Measurements from ENCODE around the gene ZNF182. TPM values are rescaled to one million over a fixed set of nuclear protein-coding genes. Genes with fewer than 3 reads are reported as not detected.
"Not testable (repeated sequence)": the region's sequence is repeated elsewhere in the genome, so short reads cannot be mapped to it uniquely, and the experiment has no call there.

ZNF182 gene
- total RNA-seq, 4 donors from 2014 or later, result 0.80 to 3.2 (median 1.4) TPM

DNA sequence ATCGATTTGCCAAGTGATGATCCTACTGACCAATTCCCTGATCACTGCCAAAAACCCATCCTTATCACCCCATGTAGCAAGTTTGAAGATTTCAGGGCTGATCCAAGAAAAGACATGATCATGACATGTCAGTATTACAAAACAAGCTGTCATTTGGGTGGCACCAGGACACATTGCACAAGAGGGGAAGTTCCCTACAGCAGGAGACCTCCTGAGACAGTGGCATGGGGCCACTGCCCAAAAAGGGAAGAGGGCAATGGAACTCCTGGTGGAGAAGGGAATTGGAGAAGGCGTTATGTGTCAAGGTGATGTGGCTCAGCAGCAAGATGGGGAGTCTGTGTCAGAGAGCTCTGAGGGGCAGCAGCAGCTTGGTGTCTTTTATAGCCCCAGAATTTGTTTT, 43.4 kb downstream of the ZNF182 start:
- no peak overlapping the region for H3K27ac ChIP-seq
- no peaks in the 10 kb centered on the region for H3K36me3 ChIP-seq
- no peak overlapping the region for H3K4me3 ChIP-seq
- no peak for DNase-seq
- no peak for TF ChIP-seq POLR2A (IDR thresholded peaks at IDR 0.05)
- TF ChIP-seq, protein P1, sequence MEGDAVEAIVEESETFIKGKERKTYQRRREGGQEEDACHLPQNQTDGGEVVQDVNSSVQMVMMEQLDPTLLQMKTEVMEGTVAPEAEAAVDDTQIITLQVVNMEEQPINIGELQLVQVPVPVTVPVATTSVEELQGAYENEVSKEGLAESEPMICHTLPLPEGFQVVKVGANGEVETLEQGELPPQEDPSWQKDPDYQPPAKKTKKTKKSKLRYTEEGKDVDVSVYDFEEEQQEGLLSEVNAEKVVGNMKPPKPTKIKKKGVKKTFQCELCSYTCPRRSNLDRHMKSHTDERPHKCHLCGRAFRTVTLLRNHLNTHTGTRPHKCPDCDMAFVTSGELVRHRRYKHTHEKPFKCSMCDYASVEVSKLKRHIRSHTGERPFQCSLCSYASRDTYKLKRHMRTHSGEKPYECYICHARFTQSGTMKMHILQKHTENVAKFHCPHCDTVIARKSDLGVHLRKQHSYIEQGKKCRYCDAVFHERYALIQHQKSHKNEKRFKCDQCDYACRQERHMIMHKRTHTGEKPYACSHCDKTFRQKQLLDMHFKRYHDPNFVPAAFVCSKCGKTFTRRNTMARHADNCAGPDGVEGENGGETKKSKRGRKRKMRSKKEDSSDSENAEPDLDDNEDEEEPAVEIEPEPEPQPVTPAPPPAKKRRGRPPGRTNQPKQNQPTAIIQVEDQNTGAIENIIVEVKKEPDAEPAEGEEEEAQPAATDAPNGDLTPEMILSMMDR (IDR thresholded peaks at IDR 0.05), result no peak
- H3K9me3 ChIP-seq, result no peaks in the 10 kb centered on the region
- H3K27me3 ChIP-seq, result no peaks in the 10 kb centered on the region
- intact Hi-C loops (cut with DNase I), result no loop called here
- no peaks in the 10 kb centered on the region for H3K4me1 ChIP-seq
- 37 to 51% methylated on average over 2 of the region's 2 CpGs for WGBS, 2 donors

GRCh38 chrX:47958761-47959342, 44.9 kb downstream of the ZNF182 start:
- Histone ChIP-seq H3K4me3 (no peak overlapping the region), H3K4me1 (no peaks in the 10 kb centered on the region), H3K27me3 (no peaks in the 10 kb centered on the region), H3K27ac (no peak overlapping the region), H3K36me3 (no peaks in the 10 kb centered on the region), H3K9me3 (no peaks in the 10 kb centered on the region)
- 38 to 40% methylated on average over 1 to 2 of the region's 4 CpGs for WGBS, 2 donors
- no peak for DNase-seq
- TF ChIP-seq, protein P1 (IDR thresholded peaks at IDR 0.05), result no peak
- no peak for TF ChIP-seq POLR2A (IDR thresholded peaks at IDR 0.05)
- intact Hi-C loops (cut with DNase I), result no loop called here

GRCh38 chrX:47958206-47958605, 45.6 kb downstream of the ZNF182 start:
- H3K27ac ChIP-seq; DNase-seq; H3K4me1 ChIP-seq; H3K4me3 ChIP-seq; intact Hi-C loops (cut with DNase I); H3K27me3 ChIP-seq; H3K36me3 ChIP-seq; H3K9me3 ChIP-seq: not testable (repeated sequence)
- WGBS, 2 donors, result no CpG with 5 or more reads among the region's 4 CpGs

DNA sequence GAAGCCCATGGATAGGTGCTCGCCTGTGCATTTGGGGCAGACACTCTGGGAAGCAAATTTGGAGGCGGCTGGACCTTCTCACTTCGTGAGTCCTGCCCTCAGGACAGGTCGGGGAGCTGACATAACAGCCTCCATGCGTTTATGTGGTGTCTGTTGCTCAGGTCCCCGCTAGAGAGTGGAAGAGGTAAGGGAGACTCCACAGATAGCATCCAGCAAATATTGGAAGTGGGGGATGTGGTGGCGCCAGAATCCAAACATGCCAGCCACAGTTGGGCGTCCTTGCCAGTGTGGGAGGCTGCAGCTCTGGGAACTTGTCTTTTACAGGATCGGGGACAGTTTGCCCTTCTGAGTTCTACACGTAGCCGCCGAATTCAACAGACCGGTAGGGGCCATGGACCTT, 47.8 kb downstream of the ZNF182 start:
- no peak for DNase-seq
- TF ChIP-seq, protein P1 (IDR thresholded peaks at IDR 0.05), result no peak
- no peak for TF ChIP-seq POLR2A (IDR thresholded peaks at IDR 0.05)
- no peaks in the 10 kb centered on the region for H3K4me1 ChIP-seq
- intact Hi-C loops (cut with DNase I), result no loop called here
- H3K27me3 ChIP-seq, result no peaks in the 10 kb centered on the region
- 92% methylated on average over 6 of the region's 13 CpGs; no CpG with 5 or more reads in 1 of the 2 donors for WGBS, 2 donors
- no peak overlapping the region for H3K27ac ChIP-seq
- H3K4me3 ChIP-seq, result no peak overlapping the region
- H3K9me3 ChIP-seq, result peaks cover 0 to 4% (median 0%) of the 10 kb centered on the region in 3 donors
- no peaks in the 10 kb centered on the region for H3K36me3 ChIP-seq

- WGBS, 2 donors, result 69 to 73% methylated on average over 5 of the region's 7 CpGs
- intact Hi-C loops (cut with DNase I); H3K27ac ChIP-seq; H3K4me3 ChIP-seq; DNase-seq; H3K9me3 ChIP-seq; H3K4me1 ChIP-seq; H3K27me3 ChIP-seq; H3K36me3 ChIP-seq: not testable (repeated sequence)
These were observed 48.5 kb downstream of the ZNF182 start for GRCh38 chrX:47955295-47955694.

- intact Hi-C loops (cut with DNase I), result no loop called here
- no peak for DNase-seq
- Histone ChIP-seq H3K27me3 (no peaks in the 10 kb centered on the region), H3K4me1 (no peaks in the 10 kb centered on the region), H3K9me3 (peaks cover 0 to 9% (median 0%) of the 10 kb centered on the region in 3 donors), H3K36me3 (no peaks in the 10 kb centered on the region), H3K27ac (no peak overlapping the region), H3K4me3 (no peak overlapping the region)
- 55 to 58% methylated on average over 1 to 4 of the region's 4 CpGs for WGBS, 2 donors
- TF ChIP-seq, protein P1 (IDR thresholded peaks at IDR 0.05), result no peak
- TF ChIP-seq POLR2A (IDR thresholded peaks at IDR 0.05), result no peak
These were observed 62.4 kb downstream of the ZNF182 start for GRCh38 chrX:47941423-47941822.

Measured in esophagus squamous epithelium (tissue), 5 donors.